GM19023 (cell line): ENCODE data around the gene ZNF526.

Experiments used
- ATAC-seq: cut with Tn5 transposase; IDR thresholded peaks from one replicate; pipeline ENCODE4 v1.9.1; 2021; ENCODE audit warnings: mild to moderate bottlenecking, moderate library complexity; ENCODE audit not compliant: unreplicated experiment

Gene ZNF526

GRCh38 chr19:42220751-42221097, 612 bp downstream of the ZNF526 start:
- ATAC-seq, result no peak

GRCh38 chr19:42224940-42225717, 5.0 kb downstream of the ZNF526 start:
- no peak for ATAC-seq

DNA sequence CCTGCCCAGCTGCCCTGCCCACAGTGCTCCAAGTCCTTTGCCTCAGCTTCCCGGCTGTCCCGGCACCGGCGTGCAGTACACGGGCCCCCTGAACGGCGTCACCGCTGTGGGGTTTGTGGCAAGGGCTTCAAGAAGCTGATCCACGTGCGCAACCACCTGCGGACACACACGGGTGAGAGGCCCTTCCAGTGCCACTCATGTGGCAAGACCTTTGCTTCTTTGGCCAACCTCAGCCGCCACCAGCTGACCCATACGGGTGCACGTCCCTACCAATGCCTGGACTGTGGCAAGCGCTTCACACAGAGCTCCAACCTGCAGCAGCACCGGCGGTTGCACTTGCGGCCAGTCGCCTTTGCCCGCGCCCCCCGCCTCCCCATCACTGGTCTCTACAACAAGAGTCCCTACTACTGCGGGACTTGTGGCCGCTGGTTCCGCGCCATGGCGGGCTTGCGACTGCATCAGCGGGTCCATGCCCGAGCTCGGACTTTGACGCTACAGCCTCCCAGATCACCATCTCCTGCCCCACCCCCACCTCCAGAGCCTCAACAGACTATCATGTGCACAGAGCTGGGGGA, 5.7 kb downstream of the ZNF526 start:
- no peak for ATAC-seq

GRCh38 chr19:42226886-42227285, 6.8 kb downstream of the ZNF526 start:
- no peak for ATAC-seq

- ATAC-seq, result no peak
Measured at GRCh38 chr19:42228641-42229040, 8.5 kb downstream of the ZNF526 start.

GRCh38 chr19:42229301-42229854, 9.3 kb downstream of the ZNF526 start:
- ATAC-seq, result no peak

DNA sequence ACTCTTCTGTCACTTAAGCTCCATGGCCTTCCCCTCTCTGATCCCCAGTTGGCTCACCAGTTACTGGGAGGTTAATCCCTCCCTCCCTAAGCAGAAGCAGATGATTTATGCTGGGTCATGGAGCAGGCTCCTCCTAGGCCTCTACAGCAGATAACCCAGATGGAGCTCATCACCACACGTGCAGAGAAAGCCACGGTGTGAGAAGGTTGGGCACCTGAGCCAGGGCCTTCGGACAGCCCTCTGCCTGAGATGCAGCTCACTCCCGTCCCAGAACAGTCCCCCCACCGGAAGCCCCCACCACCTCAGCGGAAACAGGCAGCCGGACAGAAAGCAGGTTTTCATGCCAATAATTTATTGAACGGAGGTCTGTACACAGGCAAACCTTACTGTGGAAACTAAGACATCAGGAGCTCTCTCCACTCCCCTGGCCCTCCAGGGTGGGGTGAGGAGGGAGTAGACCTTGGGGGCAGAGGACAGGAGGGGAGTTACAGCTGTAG, 9.8 kb downstream of the ZNF526 start:
- ATAC-seq, result no peak

- ATAC-seq, result no peak
Measured at GRCh38 chr19:42230571-42230970, 10.5 kb downstream of the ZNF526 start.

DNA sequence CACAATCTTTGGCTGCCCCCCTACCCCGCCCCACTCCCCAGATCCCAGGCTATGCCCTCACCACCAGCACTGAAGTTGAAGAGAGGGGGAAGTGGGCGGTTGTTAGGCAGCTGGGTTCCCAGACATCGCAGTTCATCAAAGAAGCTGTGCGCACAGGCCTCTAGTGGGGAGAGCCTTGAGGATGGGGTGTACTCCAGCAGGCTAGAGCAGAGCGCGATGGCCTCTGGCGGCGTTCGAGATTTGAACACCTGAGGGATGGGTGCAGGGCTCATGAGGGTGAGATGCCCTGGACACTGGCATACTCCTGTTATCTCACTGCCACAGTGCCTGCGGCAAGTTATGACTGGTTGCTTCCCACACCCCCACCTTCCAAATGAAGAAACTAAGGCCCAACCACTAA, 12.3 kb downstream of the ZNF526 start:
- no peak for ATAC-seq

DNA sequence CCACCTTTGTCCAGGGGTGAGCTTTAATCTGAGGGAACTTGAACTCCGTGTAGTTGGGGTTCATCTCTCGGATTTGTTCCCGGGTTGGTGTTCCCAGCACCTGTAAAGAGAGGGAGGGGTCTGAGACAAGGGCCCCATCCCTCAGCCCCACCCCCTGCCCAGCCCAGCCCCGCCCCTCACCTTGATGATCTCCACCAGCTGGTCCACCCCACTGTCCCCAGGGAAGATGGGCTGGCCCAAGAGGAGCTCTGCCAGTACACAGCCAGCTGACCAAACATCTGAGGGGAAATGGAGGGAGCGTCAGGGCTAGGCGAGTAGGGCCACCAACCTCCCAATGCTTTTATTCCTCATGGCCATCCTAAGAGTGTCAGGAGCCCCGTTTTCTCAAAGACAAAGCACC, 13.0 kb downstream of the ZNF526 start:
- no peak for ATAC-seq

DNA sequence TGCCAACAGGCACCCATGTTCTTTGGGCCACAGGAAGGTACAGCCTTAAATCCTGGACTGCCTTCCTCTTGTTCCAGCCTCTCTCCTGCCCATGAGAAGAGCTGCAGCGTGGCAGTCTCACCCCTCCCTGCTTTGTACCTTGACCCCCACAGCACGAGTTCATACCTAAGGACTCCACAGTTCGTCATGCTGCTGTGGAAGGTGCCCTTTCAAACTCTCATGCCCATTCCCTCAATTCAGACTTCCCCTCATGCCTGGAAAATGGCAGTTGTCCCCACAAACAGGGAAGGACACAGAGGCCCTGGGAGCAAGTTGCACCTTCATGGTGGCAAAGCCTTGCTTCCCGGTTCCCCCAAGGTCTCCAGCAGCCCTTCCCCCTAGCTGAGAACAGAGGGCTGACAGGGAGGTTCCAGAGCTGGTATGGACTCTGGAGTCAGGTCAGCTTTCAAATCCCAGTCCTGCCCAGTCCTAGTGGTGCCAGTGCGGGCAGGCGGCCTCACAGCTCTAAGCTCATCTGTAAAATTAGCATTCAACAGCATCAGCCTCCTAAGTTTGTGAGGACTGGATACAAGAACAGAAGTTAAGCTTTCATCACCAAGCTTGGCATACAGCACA, 13.7 kb downstream of the ZNF526 start:
- ATAC-seq, result no peak

GRCh38 chr19:42234364-42234763, 14.3 kb downstream of the ZNF526 start:
- no peak for ATAC-seq

DNA sequence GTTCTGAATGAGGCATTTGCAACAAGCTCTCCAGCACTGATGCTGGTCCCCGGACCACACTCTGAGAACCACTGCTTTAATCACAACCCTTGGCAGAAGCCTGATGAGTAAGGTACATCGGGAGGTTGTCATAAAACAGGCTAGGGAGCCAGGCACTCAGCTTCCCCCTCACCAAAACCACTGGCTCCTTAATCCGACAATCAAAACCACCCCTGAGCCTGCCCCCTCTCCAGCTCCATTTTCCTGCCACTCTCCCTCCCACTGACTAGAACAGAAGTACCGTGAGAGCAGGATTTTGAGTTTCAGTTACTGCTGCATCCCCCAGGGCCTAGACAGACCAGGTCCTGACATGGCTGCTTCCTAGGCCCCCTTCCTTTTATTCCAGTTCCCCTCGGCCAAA, 15.1 kb downstream of the ZNF526 start:
- no peak for ATAC-seq

DNA sequence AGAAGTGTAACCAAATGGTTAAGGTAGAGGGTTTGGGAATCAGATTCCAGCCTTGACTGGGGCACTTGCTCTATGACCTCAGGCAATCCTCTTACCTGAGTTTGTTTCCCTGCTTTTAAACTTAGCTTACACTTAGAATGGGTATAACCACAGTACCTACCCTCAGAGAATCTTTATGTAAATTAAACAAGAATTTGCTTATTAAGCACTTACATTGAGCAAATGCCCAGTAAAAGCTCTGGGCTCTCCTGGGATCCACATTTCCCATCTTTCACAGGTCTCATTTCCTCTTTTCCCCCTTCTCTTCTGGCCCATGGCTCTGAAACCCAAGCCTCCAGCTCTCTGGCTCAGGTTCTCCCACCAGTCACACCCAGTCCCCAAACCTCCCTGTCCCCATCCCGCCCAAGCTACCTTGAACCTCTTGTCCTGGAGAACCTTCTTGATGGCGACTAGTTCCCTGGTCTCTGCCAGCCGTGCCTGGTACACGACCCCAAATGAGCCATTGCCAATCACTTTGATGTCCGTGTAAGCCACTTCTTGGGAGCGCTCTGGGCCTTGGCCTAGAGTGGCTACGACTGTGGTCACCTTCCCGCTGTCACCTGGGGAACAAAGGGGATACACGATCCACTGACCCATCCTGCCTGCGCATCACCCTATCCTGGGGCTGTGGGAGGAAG, 19.6 kb downstream of the ZNF526 start:
- ATAC-seq, result no peak

DNA sequence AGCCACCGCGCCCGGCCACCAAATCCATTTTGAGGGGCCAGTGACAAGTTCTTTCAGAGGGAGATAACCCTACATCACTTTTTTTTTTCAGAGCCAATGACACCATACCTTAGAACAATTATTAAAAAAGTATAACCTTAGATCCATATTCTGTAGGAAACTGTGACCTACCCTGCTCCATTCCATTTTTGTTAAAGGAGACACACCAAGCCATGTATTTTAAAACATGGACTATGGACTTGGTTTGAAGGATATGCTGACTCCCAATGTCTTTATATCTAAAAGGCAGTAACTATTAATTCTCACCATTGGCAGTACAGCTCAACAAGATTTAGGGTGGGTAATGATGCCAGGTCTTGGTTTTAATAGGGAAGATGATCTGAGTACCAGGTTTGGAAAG, 21.2 kb downstream of the ZNF526 start:
- ATAC-seq, result no peak

- ATAC-seq, result peak; percentile 0
Measured at GRCh38 chr19:42242069-42242511, 22.0 kb downstream of the ZNF526 start.

- ATAC-seq, result peak; percentile 64
Measured at GRCh38 chr19:42242512-42243409, 22.6 kb downstream of the ZNF526 start, which contains the start of gene GSK3A. Gene GSK3A, minus strand, starts transcription at chr19:42242602. Its CDS starts 137 bp downstream, at chr19:42242465.

GRCh38 chr19:42244347-42245220, 24.5 kb downstream of the ZNF526 start:
- ATAC-seq, result peak; percentile 38

- ATAC-seq, result no peak
Measured at GRCh38 chr19:42245231-42245630, 25.1 kb downstream of the ZNF526 start.
